Neuronal stem cell (in vitro differentiated cells): ENCODE data around the gene SLC22A15. TPM values are rescaled to one million over a fixed set of nuclear protein-coding genes. Genes with fewer than 3 reads are reported as not detected.

ENCODE experiments used
- DNase-seq: peaks from one replicate; pipeline ENCODE4 v3.0.0-alpha.2; 2013; ENCODE audit warnings: low spot score
- H2AFZ ChIP-seq: one replicate; pipeline ENCODE4 v1.6.1; 2013; ENCODE audit warnings: mild to moderate bottlenecking, low read length, inconsistent platforms
- H2AK5ac ChIP-seq: 2 replicates; pipeline ENCODE4 v1.6.1; 2013; ENCODE audit warnings: low read depth, mild to moderate bottlenecking, inconsistent platforms, low read length, moderate library complexity, mixed read lengths
- H2BK120ac ChIP-seq: 2 replicates; pipeline ENCODE4 v1.6.1; 2013; ENCODE audit warnings: low read depth, mild to moderate bottlenecking, inconsistent platforms, low read length, moderate library complexity, mixed read lengths
- H2BK12ac ChIP-seq: one replicate; pipeline ENCODE4 v1.6.1; 2013; ENCODE audit warnings: low read length, inconsistent platforms
- H2BK15ac ChIP-seq: 2 replicates; pipeline ENCODE4 v1.6.1; 2013; ENCODE audit warnings: mild to moderate bottlenecking, low read length, inconsistent platforms, mixed read lengths
- H2BK5ac ChIP-seq: one replicate; pipeline ENCODE4 v1.6.1; 2013; ENCODE audit warnings: inconsistent platforms, mild to moderate bottlenecking, low read length, moderate library complexity
- H3K14ac ChIP-seq: one replicate; pipeline ENCODE4 v1.6.1; 2013; ENCODE audit warnings: low read length, inconsistent platforms
- H3K18ac ChIP-seq: 2 replicates; pipeline ENCODE4 v1.6.1; 2013; ENCODE audit warnings: low read length, inconsistent platforms
- H3K23ac ChIP-seq: 2 replicates; pipeline ENCODE4 v1.6.1; 2013; ENCODE audit warnings: low read depth, mild to moderate bottlenecking, mixed read lengths, low read length, inconsistent platforms; ENCODE audit not compliant: poor library complexity
- H3K27ac ChIP-seq: replicated peaks from 3 replicates; pipeline ENCODE4 v1.5.1; 2013; ENCODE audit warnings: low read length, inconsistent platforms
- H3K27me3 ChIP-seq, 3 experiments: 2 replicates each; pipeline ENCODE4 v1.6.1; 2013; ENCODE audit warnings: low read length in 3 of 3, mild to moderate bottlenecking in 2 of 3, inconsistent platforms in 1 of 3, low read depth in 1 of 3, mixed read lengths in 1 of 3, moderate library complexity in 1 of 3; ENCODE audit not compliant: control insufficient read depth in 3 of 3, insufficient read depth in 3 of 3
- H3K36me3 ChIP-seq, 2 donors: replicated peaks in 1 of 2; 2 replicates each; pipeline ENCODE4 v1.6.1; 2013; ENCODE audit warnings: low read length in 2 of 2; ENCODE audit not compliant: control insufficient read depth in 2 of 2, insufficient read depth in 2 of 2
- H3K4ac ChIP-seq: 2 replicates; pipeline ENCODE4 v1.6.1; 2013; ENCODE audit warnings: inconsistent platforms, mild to moderate bottlenecking, low read length, moderate library complexity
- H3K4me1 ChIP-seq, 2 donors: 1 replicate in 1 of 2; 2 replicates in 1 of 2; pipeline ENCODE4 v1.6.1; 2013; ENCODE audit warnings: low read length in 2 of 2, low read depth in 1 of 2; ENCODE audit not compliant: control insufficient read depth in 2 of 2, insufficient read depth in 1 of 2
- H3K4me2 ChIP-seq: one replicate; pipeline ENCODE4 v1.6.1; 2013; ENCODE audit warnings: mild to moderate bottlenecking, low read length, inconsistent platforms; ENCODE audit not compliant: insufficient read depth, poor library complexity, severe bottlenecking
- H3K4me3 ChIP-seq, 2 donors: 2 replicates each; pipeline ENCODE4 v1.5.1; 2013; ENCODE audit warnings: low read length in 2 of 2, mild to moderate bottlenecking in 2 of 2, inconsistent platforms in 1 of 2, moderate library complexity in 1 of 2
- H3K79me1 ChIP-seq: one replicate; pipeline ENCODE4 v1.6.1; 2013; ENCODE audit warnings: low read depth, mild to moderate bottlenecking, inconsistent platforms, low read length, moderate library complexity
- H3K9ac ChIP-seq: one replicate; pipeline ENCODE4 v1.6.1; 2013; ENCODE audit warnings: mild to moderate bottlenecking, low read depth, low read length, inconsistent platforms; ENCODE audit not compliant: poor library complexity
- H3K9me3 ChIP-seq, 2 donors: replicated peaks in 1 of 2; 2 replicates each; pipeline versions ENCODE3 to v1.6.1; 2013; ENCODE audit warnings: low read length in 2 of 2, mild to moderate bottlenecking in 2 of 2, inconsistent platforms in 1 of 2, low read depth in 1 of 2, mixed read lengths in 1 of 2, moderate library complexity in 1 of 2; ENCODE audit not compliant: control insufficient read depth in 2 of 2, insufficient read depth in 1 of 2
- H4K8ac ChIP-seq: one replicate; pipeline ENCODE4 v1.6.1; 2013; ENCODE audit warnings: low read depth, mild to moderate bottlenecking, inconsistent platforms, low read length, moderate library complexity
- H4K91ac ChIP-seq: one replicate; pipeline ENCODE4 v1.6.1; 2013; ENCODE audit warnings: low read length, low read depth, mild to moderate bottlenecking, inconsistent platforms; ENCODE audit not compliant: poor library complexity
- WGBS, 2 donors: extraction: QIAGEN DNeasy Blood & Tissue Kit; methylation state at CpG; one replicate each; pipeline ENCODE4 v1.1.7; 2013; ENCODE audit warnings: missing lambda C conversion rate in 2 of 2, mixed read lengths in 1 of 2; ENCODE audit not compliant: insufficient read length in 2 of 2, insufficient replicate concordance in 1 of 2; ENCODE audit errors: extremely low coverage in 2 of 2; 5-methylcytosine and 5-hydroxymethylcytosine counted together
- polyA plus RNA-seq, 2 experiments: library from polyadenylated mRNA; stranded (reverse); fragments of 200-250 nt; gene quantifications; one replicate each; pipeline ENCODE4 v1.2.3, GENCODE V29; 2013

The SLC22A15 gene
- 0.10 TPM for polyA plus RNA-seq (2013, experiment 1 of 2)
- 0.11 TPM for polyA plus RNA-seq (2013, experiment 2 of 2)

DNA sequence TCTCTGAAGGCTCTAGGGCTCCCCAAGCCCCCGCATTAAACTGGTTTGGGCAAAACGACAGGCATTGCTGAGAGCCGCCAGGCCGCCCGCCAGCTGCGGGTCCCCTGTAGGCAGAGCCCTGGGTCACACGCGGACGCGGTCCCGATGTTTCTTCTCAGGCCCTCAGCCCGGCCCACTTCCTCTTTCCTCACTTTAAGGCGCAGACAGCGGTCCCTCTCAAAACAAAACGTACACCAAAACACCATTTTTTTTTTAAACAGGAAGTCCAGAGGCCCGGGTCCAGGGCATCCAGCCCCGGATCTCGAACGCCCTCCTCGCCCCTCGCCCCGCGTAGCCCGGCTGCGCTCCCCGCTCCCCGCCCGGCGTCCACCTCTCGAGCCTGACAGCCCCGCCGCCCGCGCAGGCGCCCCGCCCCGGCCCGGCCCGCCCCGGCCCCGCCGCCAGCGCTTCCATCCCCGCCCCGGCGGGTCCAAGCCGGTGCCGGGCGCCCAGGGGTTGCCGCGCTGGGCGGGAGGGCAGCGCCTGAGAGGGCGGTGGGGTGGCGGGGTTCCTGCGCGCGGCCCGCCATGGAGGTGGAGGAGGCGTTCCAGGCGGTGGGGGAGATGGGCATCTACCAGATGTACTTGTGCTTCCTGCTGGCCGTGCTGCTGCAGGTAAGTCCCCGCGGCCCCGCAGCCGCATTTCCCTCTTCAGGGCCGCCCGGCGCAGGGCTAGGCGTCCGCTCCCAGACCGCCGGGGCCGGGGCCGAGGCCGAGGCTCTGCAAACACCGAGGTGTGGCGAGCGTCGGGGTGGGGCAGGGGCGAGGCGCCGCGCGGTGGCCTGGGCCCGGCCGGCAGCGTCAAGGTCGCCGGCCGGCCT, at the start of gene SLC22A15:
Gene SLC22A15 (plus strand): TSS at position 452 of the 859 bp plus-strand sequence. CDS start 115 bp downstream, at position 567.
- Histone ChIP-seq H3K9me3 (no peaks in the 10 kb centered on the region), H2BK120ac (no peak within 1 kb of the TSS), H4K91ac (no peak within 1 kb of the TSS), H3K4me2 (peak within 1 kb of the TSS; percentile 85), H3K4ac (no peak within 1 kb of the TSS), H3K79me1 (no peaks in the 10 kb centered on the region), H3K23ac (peak within 1 kb of the TSS; percentile 74), H3K4me1 (no peaks in the 10 kb centered on the region), H3K36me3 (no peaks in the 10 kb centered on the region), H4K8ac (no peak within 1 kb of the TSS), H3K18ac (peak within 1 kb of the TSS; percentile 88), H2AK5ac (no peak within 1 kb of the TSS), H2BK15ac (no peak within 1 kb of the TSS), H3K27ac (no peak within 1 kb of the TSS), H3K27me3 (peaks cover 0 to 35% (median 21%) of the 10 kb centered on the region in 3 experiments), H2BK12ac (no peak within 1 kb of the TSS), H2AFZ (peak within 1 kb of the TSS; percentile 89), H3K14ac (no peak within 1 kb of the TSS), H3K9ac (peak within 1 kb of the TSS; percentile 78), H2BK5ac (no peak within 1 kb of the TSS), H3K4me3 (peak within 1 kb of the TSS; percentile 37 to 75)
- peak; percentile 31 for DNase-seq
- no CpG with 5 or more reads among the region's 91 CpGs for WGBS, 2 donors

- no CpG with 5 or more reads among the region's 4 CpGs for WGBS, 2 donors
- Histone ChIP-seq H2BK12ac (no peak overlapping the region), H3K36me3 (no peaks in the 10 kb centered on the region)
Observed at GRCh38 chr1:115927971-115928370, 48.3 kb upstream of the SLC22A15 start.

GRCh38 chr1:115929881-115930280, 46.4 kb upstream of the SLC22A15 start:
- Histone ChIP-seq H4K8ac (no peak overlapping the region), H3K79me1 (no peaks in the 10 kb centered on the region), H2BK5ac (no peak overlapping the region), H3K36me3 (no peaks in the 10 kb centered on the region), H2BK120ac (no peak overlapping the region), H4K91ac (no peak overlapping the region), H3K4me1 (peaks cover 0 to under 1% of the 10 kb centered on the region in 2 donors), H3K4me3 (no peak overlapping the region), H3K9me3 (peaks cover 0 to 1% of the 10 kb centered on the region in 2 donors), H2BK12ac (no peak overlapping the region), H3K14ac (no peak overlapping the region), H3K4me2 (no peak overlapping the region), H2AFZ (no peak overlapping the region), H3K4ac (no peak overlapping the region), H3K9ac (no peak overlapping the region), H3K18ac (no peak overlapping the region), H3K23ac (no peak overlapping the region), H3K27me3 (peaks cover 0 to 1% (median 0%) of the 10 kb centered on the region in 3 experiments), H2AK5ac (no peak overlapping the region), H2BK15ac (no peak overlapping the region), H3K27ac (no peak overlapping the region)
- no CpG with 5 or more reads among the region's 5 CpGs for WGBS, 2 donors
- no peak for DNase-seq

More at GRCh38 chr1:115927971-115928370, 48.3 kb upstream of the SLC22A15 start:
- H2BK5ac ChIP-seq: no peak overlapping the region
- DNase-seq: no peak
- no peak overlapping the region for H3K4me3 ChIP-seq
- H3K18ac ChIP-seq: no peak overlapping the region
- H3K27me3 ChIP-seq: peaks cover 0 to 9% (median 0%) of the 10 kb centered on the region in 3 experiments
- no peak overlapping the region for H3K23ac ChIP-seq
- H2AK5ac ChIP-seq: no peak overlapping the region
- H2BK120ac ChIP-seq: no peak overlapping the region
- no peak overlapping the region for H4K8ac ChIP-seq
- no peak overlapping the region for H3K9ac ChIP-seq
- no peak overlapping the region for H3K27ac ChIP-seq
- peaks cover 0 to 7% of the 10 kb centered on the region in 2 donors for H3K4me1 ChIP-seq
- H3K4me2 ChIP-seq: no peak overlapping the region
- H3K4ac ChIP-seq: no peak overlapping the region
- no peaks in the 10 kb centered on the region for H3K9me3 ChIP-seq
- H3K79me1 ChIP-seq: no peaks in the 10 kb centered on the region
- H2BK15ac ChIP-seq: no peak overlapping the region
- H3K14ac ChIP-seq: no peak overlapping the region
- H4K91ac ChIP-seq: no peak overlapping the region
- H2AFZ ChIP-seq: no peak overlapping the region

- no peaks in the 10 kb centered on the region for H3K27me3 ChIP-seq
- H4K91ac ChIP-seq: no peak overlapping the region
- no peak overlapping the region for H2BK5ac ChIP-seq
- H2AK5ac ChIP-seq: no peak overlapping the region
- H3K4ac ChIP-seq: no peak overlapping the region
- no peak overlapping the region for H2BK15ac ChIP-seq
- no peak overlapping the region for H4K8ac ChIP-seq
- H2BK12ac ChIP-seq: no peak overlapping the region
- no peak overlapping the region for H2AFZ ChIP-seq
- H3K23ac ChIP-seq: no peak overlapping the region
- no peaks in the 10 kb centered on the region for H3K36me3 ChIP-seq
- no peak overlapping the region for H3K9ac ChIP-seq
- H3K4me2 ChIP-seq: no peak overlapping the region
- H3K9me3 ChIP-seq: peaks cover 0 to 2% of the 10 kb centered on the region in 2 donors
- H3K4me3 ChIP-seq: no peak overlapping the region
- no CpG with 5 or more reads among the region's 3 CpGs for WGBS, 2 donors
- no peak overlapping the region for H3K18ac ChIP-seq
- DNase-seq: no peak
- H3K4me1 ChIP-seq: no peaks in the 10 kb centered on the region
- H3K14ac ChIP-seq: no peak overlapping the region
- H2BK120ac ChIP-seq: no peak overlapping the region
- no peaks in the 10 kb centered on the region for H3K79me1 ChIP-seq
- H3K27ac ChIP-seq: no peak overlapping the region
Observed at GRCh38 chr1:115933625-115934024, 42.7 kb upstream of the SLC22A15 start.
